ENCODE data around the gene TIFAB. TPM values are rescaled to one million over a fixed set of nuclear protein-coding genes. Genes with fewer than 3 reads are reported as not detected.

Gene TIFAB
- total and polyA plus RNA-seq, 2 experiments from 2014 or later = not detected

DNA sequence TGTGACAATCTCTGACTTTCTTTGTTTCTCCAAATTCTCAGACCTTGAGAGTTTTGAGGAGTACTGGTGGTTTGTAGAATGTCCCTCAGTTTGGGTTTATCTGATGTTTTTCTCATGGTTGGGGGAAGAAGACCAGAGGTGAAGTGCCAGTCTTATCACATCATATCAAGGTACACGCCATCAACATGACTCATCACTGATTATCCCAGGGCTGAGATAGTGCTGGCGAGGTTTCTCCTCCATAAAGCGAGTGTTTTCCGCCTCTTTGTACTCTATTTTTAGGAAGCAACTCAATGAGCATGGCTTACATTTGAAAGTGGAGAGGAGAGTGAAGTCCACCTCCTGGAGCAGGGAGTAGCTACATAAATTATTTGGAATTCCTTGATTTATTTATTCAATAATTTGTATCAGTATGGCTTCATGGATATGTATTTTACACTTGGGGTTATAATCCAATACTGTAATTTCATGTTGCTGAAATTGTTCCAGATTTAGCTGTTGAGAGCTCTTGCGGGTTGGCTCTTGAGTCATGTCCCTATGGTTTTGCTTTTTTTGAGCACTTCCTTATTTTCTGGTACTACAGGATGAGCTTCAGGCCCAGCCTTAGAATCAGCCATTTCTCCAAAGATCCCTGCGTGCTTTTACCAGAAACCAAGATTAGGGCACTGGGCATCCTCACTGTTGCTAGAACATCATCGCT, 28.9 kb downstream of the TIFAB start:
- Histone ChIP-seq H2AFZ (no peak overlapping the region), H3K36me3 (ENCODE audit: insufficient read depth) (no peaks in the 10 kb centered on the region), H3K79me2 (replicated peaks; ENCODE audit: insufficient read depth) (no peaks in the 10 kb centered on the region), H3K4me1 (ENCODE audit: insufficient read depth) (no peaks in the 10 kb centered on the region), H3K9me2 (ENCODE audit: insufficient read depth) (no peaks in the 10 kb centered on the region), H3F3A (replicated peaks; ENCODE audit: low read depth) (no peaks in the 10 kb centered on the region), H3K4me2 (no peak overlapping the region), H3K4me3 (no peak overlapping the region), H4K20me1 (replicated peaks; ENCODE audit: insufficient read depth) (no peaks in the 10 kb centered on the region), H3K27ac (ENCODE audit: low read depth) (no peak overlapping the region), H3K27me3 (ENCODE audit: insufficient read depth) (no peaks in the 10 kb centered on the region)
- Mint-ChIP-seq H3K4me3 (no peak overlapping the region), H3K36me3 (ENCODE audit: low read depth) (peaks cover 2% of the 10 kb centered on the region; the same call in 1 of the 3 replicates), H3K27ac (no peak overlapping the region), H3K4me1 (no peaks in the 10 kb centered on the region), H3K27me3 (ENCODE audit: insufficient read depth, low read depth, poor library complexity) (peaks cover 2% of the 10 kb centered on the region), H3K9me3 (peaks cover 3% of the 10 kb centered on the region; the same call in 1 of the 3 replicates)
- ATAC-seq (no peak), DNase-seq (ENCODE audit: low spot score) (no peak)
- TF ChIP-seq CREB1 (CRISPR knock-in tag; IDR thresholded peaks at IDR 0.05; ENCODE audit: low read depth) = no peak
- TF ChIP-seq ZNF331 (CRISPR knock-in tag; IDR thresholded peaks at IDR 0.05; ENCODE audit: low read depth) = no peak
- no peak for TF ChIP-seq NANOG (IDR thresholded peaks at IDR 0.05; ENCODE audit: borderline replicate concordance)
- TF ChIP-seq, protein P1, sequence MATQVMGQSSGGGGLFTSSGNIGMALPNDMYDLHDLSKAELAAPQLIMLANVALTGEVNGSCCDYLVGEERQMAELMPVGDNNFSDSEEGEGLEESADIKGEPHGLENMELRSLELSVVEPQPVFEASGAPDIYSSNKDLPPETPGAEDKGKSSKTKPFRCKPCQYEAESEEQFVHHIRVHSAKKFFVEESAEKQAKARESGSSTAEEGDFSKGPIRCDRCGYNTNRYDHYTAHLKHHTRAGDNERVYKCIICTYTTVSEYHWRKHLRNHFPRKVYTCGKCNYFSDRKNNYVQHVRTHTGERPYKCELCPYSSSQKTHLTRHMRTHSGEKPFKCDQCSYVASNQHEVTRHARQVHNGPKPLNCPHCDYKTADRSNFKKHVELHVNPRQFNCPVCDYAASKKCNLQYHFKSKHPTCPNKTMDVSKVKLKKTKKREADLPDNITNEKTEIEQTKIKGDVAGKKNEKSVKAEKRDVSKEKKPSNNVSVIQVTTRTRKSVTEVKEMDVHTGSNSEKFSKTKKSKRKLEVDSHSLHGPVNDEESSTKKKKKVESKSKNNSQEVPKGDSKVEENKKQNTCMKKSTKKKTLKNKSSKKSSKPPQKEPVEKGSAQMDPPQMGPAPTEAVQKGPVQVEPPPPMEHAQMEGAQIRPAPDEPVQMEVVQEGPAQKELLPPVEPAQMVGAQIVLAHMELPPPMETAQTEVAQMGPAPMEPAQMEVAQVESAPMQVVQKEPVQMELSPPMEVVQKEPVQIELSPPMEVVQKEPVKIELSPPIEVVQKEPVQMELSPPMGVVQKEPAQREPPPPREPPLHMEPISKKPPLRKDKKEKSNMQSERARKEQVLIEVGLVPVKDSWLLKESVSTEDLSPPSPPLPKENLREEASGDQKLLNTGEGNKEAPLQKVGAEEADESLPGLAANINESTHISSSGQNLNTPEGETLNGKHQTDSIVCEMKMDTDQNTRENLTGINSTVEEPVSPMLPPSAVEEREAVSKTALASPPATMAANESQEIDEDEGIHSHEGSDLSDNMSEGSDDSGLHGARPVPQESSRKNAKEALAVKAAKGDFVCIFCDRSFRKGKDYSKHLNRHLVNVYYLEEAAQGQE (IDR thresholded peaks at IDR 0.05; ENCODE audit: unreplicated experiment) = no peak
- no peak for TF ChIP-seq EZH2phosphoT487 (IDR thresholded peaks at IDR 0.05; ENCODE audit: unreplicated experiment)
- TF ChIP-seq ZNF114 (CRISPR knock-in tag; IDR thresholded peaks at IDR 0.05) = no peak
- TF ChIP-seq STAT1 (IDR thresholded peaks at IDR 0.05; ENCODE audit: unreplicated experiment) = no peak
- no peak for TF ChIP-seq JUNB (IDR thresholded peaks at IDR 0.05; ENCODE audit: unreplicated experiment)
- TF ChIP-seq, protein P2, sequence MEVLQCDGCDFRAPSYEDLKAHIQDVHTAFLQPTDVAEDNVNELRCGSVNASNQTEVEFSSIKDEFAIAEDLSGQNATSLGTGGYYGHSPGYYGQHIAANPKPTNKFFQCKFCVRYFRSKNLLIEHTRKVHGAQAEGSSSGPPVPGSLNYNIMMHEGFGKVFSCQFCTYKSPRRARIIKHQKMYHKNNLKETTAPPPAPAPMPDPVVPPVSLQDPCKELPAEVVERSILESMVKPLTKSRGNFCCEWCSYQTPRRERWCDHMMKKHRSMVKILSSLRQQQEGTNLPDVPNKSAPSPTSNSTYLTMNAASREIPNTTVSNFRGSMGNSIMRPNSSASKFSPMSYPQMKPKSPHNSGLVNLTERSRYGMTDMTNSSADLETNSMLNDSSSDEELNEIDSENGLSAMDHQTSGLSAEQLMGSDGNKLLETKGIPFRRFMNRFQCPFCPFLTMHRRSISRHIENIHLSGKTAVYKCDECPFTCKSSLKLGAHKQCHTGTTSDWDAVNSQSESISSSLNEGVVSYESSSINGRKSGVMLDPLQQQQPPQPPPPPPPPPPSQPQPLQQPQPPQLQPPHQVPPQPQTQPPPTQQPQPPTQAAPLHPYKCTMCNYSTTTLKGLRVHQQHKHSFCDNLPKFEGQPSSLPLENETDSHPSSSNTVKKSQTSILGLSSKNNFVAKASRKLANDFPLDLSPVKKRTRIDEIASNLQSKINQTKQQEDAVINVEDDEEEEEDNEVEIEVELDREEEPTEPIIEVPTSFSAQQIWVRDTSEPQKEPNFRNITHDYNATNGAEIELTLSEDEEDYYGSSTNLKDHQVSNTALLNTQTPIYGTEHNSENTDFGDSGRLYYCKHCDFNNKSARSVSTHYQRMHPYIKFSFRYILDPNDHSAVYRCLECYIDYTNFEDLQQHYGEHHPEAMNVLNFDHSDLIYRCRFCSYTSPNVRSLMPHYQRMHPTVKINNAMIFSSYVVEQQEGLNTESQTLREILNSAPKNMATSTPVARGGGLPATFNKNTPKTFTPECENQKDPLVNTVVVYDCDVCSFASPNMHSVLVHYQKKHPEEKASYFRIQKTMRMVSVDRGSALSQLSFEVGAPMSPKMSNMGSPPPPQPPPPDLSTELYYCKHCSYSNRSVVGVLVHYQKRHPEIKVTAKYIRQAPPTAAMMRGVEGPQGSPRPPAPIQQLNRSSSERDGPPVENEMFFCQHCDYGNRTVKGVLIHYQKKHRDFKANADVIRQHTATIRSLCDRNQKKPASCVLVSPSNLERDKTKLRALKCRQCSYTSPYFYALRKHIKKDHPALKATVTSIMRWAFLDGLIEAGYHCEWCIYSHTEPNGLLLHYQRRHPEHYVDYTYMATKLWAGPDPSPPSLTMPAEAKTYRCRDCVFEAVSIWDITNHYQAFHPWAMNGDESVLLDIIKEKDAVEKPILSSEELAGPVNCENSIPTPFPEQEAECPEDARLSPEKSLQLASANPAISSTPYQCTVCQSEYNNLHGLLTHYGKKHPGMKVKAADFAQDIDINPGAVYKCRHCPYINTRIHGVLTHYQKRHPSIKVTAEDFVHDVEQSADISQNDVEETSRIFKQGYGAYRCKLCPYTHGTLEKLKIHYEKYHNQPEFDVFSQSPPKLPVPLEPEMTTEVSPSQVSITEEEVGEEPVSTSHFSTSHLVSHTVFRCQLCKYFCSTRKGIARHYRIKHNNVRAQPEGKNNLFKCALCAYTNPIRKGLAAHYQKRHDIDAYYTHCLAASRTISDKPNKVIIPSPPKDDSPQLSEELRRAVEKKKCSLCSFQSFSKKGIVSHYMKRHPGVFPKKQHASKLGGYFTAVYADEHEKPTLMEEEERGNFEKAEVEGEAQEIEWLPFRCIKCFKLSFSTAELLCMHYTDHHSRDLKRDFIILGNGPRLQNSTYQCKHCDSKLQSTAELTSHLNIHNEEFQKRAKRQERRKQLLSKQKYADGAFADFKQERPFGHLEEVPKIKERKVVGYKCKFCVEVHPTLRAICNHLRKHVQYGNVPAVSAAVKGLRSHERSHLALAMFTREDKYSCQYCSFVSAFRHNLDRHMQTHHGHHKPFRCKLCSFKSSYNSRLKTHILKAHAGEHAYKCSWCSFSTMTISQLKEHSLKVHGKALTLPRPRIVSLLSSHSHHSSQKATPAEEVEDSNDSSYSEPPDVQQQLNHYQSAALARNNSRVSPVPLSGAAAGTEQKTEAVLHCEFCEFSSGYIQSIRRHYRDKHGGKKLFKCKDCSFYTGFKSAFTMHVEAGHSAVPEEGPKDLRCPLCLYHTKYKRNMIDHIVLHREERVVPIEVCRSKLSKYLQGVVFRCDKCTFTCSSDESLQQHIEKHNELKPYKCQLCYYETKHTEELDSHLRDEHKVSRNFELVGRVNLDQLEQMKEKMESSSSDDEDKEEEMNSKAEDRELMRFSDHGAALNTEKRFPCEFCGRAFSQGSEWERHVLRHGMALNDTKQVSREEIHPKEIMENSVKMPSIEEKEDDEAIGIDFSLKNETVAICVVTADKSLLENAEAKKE (CRISPR knock-in tag; IDR thresholded peaks at IDR 0.05) = no peak
- TF ChIP-seq, protein P3, sequence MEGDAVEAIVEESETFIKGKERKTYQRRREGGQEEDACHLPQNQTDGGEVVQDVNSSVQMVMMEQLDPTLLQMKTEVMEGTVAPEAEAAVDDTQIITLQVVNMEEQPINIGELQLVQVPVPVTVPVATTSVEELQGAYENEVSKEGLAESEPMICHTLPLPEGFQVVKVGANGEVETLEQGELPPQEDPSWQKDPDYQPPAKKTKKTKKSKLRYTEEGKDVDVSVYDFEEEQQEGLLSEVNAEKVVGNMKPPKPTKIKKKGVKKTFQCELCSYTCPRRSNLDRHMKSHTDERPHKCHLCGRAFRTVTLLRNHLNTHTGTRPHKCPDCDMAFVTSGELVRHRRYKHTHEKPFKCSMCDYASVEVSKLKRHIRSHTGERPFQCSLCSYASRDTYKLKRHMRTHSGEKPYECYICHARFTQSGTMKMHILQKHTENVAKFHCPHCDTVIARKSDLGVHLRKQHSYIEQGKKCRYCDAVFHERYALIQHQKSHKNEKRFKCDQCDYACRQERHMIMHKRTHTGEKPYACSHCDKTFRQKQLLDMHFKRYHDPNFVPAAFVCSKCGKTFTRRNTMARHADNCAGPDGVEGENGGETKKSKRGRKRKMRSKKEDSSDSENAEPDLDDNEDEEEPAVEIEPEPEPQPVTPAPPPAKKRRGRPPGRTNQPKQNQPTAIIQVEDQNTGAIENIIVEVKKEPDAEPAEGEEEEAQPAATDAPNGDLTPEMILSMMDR (conservative IDR thresholded peaks at IDR 0.05; ENCODE audit: low read depth in 2 of 2) = no peak
- TF ChIP-seq POLR2AphosphoS5 (IDR thresholded peaks at IDR 0.05; ENCODE audit: low read depth) = no peak
- TF ChIP-seq EZH2 (IDR thresholded peaks at IDR 0.05; ENCODE audit: low read depth, unreplicated experiment) = no peak
- TF ChIP-seq, protein P4, sequence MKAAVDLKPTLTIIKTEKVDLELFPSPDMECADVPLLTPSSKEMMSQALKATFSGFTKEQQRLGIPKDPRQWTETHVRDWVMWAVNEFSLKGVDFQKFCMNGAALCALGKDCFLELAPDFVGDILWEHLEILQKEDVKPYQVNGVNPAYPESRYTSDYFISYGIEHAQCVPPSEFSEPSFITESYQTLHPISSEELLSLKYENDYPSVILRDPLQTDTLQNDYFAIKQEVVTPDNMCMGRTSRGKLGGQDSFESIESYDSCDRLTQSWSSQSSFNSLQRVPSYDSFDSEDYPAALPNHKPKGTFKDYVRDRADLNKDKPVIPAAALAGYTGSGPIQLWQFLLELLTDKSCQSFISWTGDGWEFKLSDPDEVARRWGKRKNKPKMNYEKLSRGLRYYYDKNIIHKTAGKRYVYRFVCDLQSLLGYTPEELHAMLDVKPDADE (IDR thresholded peaks at IDR 0.05) = no peak

All from GM23338 (cell line).